SK-N-SH treated with all-trans-retinoic acid at 6 μM for 48 hours (cell line): ENCODE data around the gene IPPK.

ENCODE experiments used
- ATAC-seq: fragments of 200-7000 bp; cut with Tn5 transposase; 3 replicates; pipeline ENCODE4 v1.9.1; 2020; ENCODE audit warnings: mild to moderate bottlenecking, moderate library complexity
- BACH2 ChIP-seq: fragments of 250-450 bp; sonication (Bioruptor Pico); IDR thresholded peaks from 2 replicates; pipeline ENCODE4 v1.9.0; 2021; ENCODE audit warnings: mild to moderate bottlenecking, borderline replicate concordance
- CREB5 ChIP-seq: fragments of 250-450 bp; sonication (Bioruptor Pico); IDR thresholded peaks from 2 replicates; pipeline ENCODE4 v1.5.1; 2020; ENCODE audit warnings: low read depth, mild to moderate bottlenecking, moderate library complexity
- CSDC2 ChIP-seq: fragments of 250-450 bp; sonication (Bioruptor Pico); IDR thresholded peaks from 2 replicates; pipeline ENCODE4 v1.5.0; 2020; ENCODE audit warnings: mild to moderate bottlenecking, moderate library complexity
- CSRNP3 ChIP-seq: fragments of 250-450 bp; sonication (Bioruptor Pico); IDR thresholded peaks from 2 replicates; pipeline ENCODE4 v1.5.1; 2021; ENCODE audit warnings: mild to moderate bottlenecking, moderate library complexity
- ESRRG ChIP-seq: fragments of 250-450 bp; sonication (Bioruptor Pico); IDR thresholded peaks from 2 replicates; pipeline ENCODE4 v1.6.1; 2021; ENCODE audit warnings: mild to moderate bottlenecking
- GLIS3 ChIP-seq: fragments of 250-450 bp; sonication (Bioruptor Pico); IDR thresholded peaks from 2 replicates; pipeline ENCODE4 v1.5.0; 2020; ENCODE audit warnings: mild to moderate bottlenecking, moderate library complexity
- ISL1 ChIP-seq: fragments of 250-450 bp; sonication (Bioruptor Pico); IDR thresholded peaks from 2 replicates; pipeline ENCODE4 v2.1.2; 2022; ENCODE audit warnings: mild to moderate bottlenecking, moderate library complexity
- OSR1 ChIP-seq: fragments of 250-450 bp; sonication (Bioruptor Pico); IDR thresholded peaks from 2 replicates; pipeline ENCODE4 v1.8.0; 2022; ENCODE audit warnings: moderate library complexity, mild to moderate bottlenecking, inconsistent platforms
- PATZ1 ChIP-seq: fragments of 250-450 bp; sonication (Bioruptor Pico); IDR thresholded peaks from 2 replicates; pipeline ENCODE4 v1.8.0; 2020; ENCODE audit warnings: mild to moderate bottlenecking, moderate library complexity, borderline replicate concordance
- POU6F1 ChIP-seq: fragments of 250-450 bp; sonication (Bioruptor Pico); IDR thresholded peaks from 2 replicates; pipeline ENCODE4 v1.8.0; 2021; ENCODE audit warnings: low read depth, mild to moderate bottlenecking, moderate library complexity, borderline replicate concordance
- PPARA ChIP-seq: fragments of 250-450 bp; sonication (Bioruptor Pico); IDR thresholded peaks from 2 replicates; pipeline ENCODE4 v1.5.0; 2020; ENCODE audit warnings: mild to moderate bottlenecking, borderline replicate concordance
- RARB ChIP-seq: fragments of 250-450 bp; sonication (Bioruptor Pico); IDR thresholded peaks from 2 replicates; pipeline ENCODE4 v1.8.0; 2021; ENCODE audit warnings: mild to moderate bottlenecking, moderate library complexity
- SNAI2 ChIP-seq: fragments of 250-450 bp; sonication (Bioruptor Pico); IDR thresholded peaks from 2 replicates; pipeline ENCODE4 v1.5.0; 2020; ENCODE audit warnings: mild to moderate bottlenecking, moderate library complexity
- TCF4 ChIP-seq: fragments of 250-450 bp; sonication (Bioruptor Pico); IDR thresholded peaks from 2 replicates; pipeline ENCODE4 v1.8.0; 2021; ENCODE audit warnings: mild to moderate bottlenecking, moderate library complexity, borderline replicate concordance
- TOX ChIP-seq: fragments of 250-450 bp; sonication (Bioruptor Pico); IDR thresholded peaks from 2 replicates; pipeline ENCODE4 v1.8.0; 2021; ENCODE audit warnings: mild to moderate bottlenecking, moderate library complexity, borderline replicate concordance
- TSHZ2 ChIP-seq: fragments of 250-450 bp; sonication (Bioruptor Pico); IDR thresholded peaks from 2 replicates; pipeline ENCODE4 v1.5.0; 2020; ENCODE audit warnings: mild to moderate bottlenecking, moderate library complexity
- ZC3H10 ChIP-seq: fragments of 250-450 bp; sonication (Bioruptor Pico); IDR thresholded peaks from 2 replicates; pipeline ENCODE4 v1.5.1; 2021; ENCODE audit warnings: mild to moderate bottlenecking, moderate library complexity
- ZFP3 ChIP-seq: fragments of 250-450 bp; sonication (Bioruptor Pico); IDR thresholded peaks from 2 replicates; pipeline ENCODE4 v1.5.0; 2020; ENCODE audit warnings: mild to moderate bottlenecking, moderate library complexity
- ZFP30 ChIP-seq: fragments of 450-650 bp; formaldehyde crosslinking; IDR thresholded peaks from 2 replicates; pipeline ENCODE4 v1.5.0; 2022; ENCODE audit warnings: mild to moderate bottlenecking, moderate library complexity
- ZNF70 ChIP-seq: fragments of 450-650 bp; formaldehyde crosslinking; IDR thresholded peaks from 2 replicates; pipeline ENCODE4 v1.5.0; 2020; ENCODE audit warnings: mild to moderate bottlenecking, moderate library complexity

The IPPK gene

GRCh38 chr9:92714787-92715487, 45.0 kb upstream of the IPPK start:
- ATAC-seq: no peak
- no peak for TF ChIP-seq TOX (CRISPR knock-in tag)
- TF ChIP-seq SNAI2: no peak
- TF ChIP-seq OSR1 (CRISPR knock-in tag): no peak
- TF ChIP-seq CREB5: no peak
- TF ChIP-seq, all 23 proteins: peak for 0

- no peak for ATAC-seq
- TF ChIP-seq CREB5 (no peak), RARB (CRISPR knock-in tag) (no peak), BACH2 (CRISPR knock-in tag) (no peak), TCF4 (CRISPR knock-in tag) (no peak), ESRRG (no peak), OSR1 (CRISPR knock-in tag) (no peak), PATZ1 (CRISPR knock-in tag) (no peak), TSHZ2 (CRISPR knock-in tag) (no peak), CSDC2 (CRISPR knock-in tag) (no peak), ZFP30 (CRISPR knock-in tag) (no peak), ISL1 (no peak), ZC3H10 (no peak)
These were observed 44.1 kb upstream of the IPPK start for GRCh38 chr9:92714016-92714415.

GRCh38 chr9:92713528-92713927, 43.6 kb upstream of the IPPK start:
- TF ChIP-seq CSRNP3: no peak
- no peak for TF ChIP-seq ZFP30 (CRISPR knock-in tag)
- no peak for TF ChIP-seq ESRRG
- TF ChIP-seq TOX (CRISPR knock-in tag): no peak
- TF ChIP-seq ZNF70 (CRISPR knock-in tag): no peak
- TF ChIP-seq PPARA (CRISPR knock-in tag): no peak
- no peak for TF ChIP-seq PATZ1 (CRISPR knock-in tag)
- no peak for TF ChIP-seq ISL1
- no peak for TF ChIP-seq SNAI2
- no peak for TF ChIP-seq CSDC2 (CRISPR knock-in tag)
- no peak for TF ChIP-seq TCF4 (CRISPR knock-in tag)
- no peak for TF ChIP-seq ZFP3
- no peak for TF ChIP-seq RARB (CRISPR knock-in tag)
- TF ChIP-seq BACH2 (CRISPR knock-in tag): no peak
- TF ChIP-seq POU6F1 (CRISPR knock-in tag): no peak
- no peak for TF ChIP-seq GLIS3 (CRISPR knock-in tag)
- no peak for ATAC-seq
